Bronchial epithelial cell (primary cell): ENCODE data around the gene LCTL. TPM values are rescaled to one million over a fixed set of nuclear protein-coding genes. Genes with fewer than 3 reads are reported as not detected.

Experiments
- DNase-seq: peaks from one replicate; pipeline ENCODE4 v3.0.0-alpha.2; 2010; ENCODE audit warnings: low read depth
- FAIRE-seq: peaks from 2 replicates; lab custom pipeline; 2011; peaks lifted over from hg19 to GRCh38; lab: Jason Lieb, UNC
- H3K27me3 ChIP-seq: 2 replicates; pipeline ENCODE4 v1.5.1; 2011; ENCODE audit warnings: low read length; ENCODE audit not compliant: control insufficient read depth, insufficient read depth
- H3K36me3 ChIP-seq: 2 replicates; pipeline ENCODE4 v1.5.1; 2011; ENCODE audit warnings: low read length; ENCODE audit not compliant: control insufficient read depth, insufficient read depth
- H3K4me3 ChIP-seq: 2 replicates; pipeline ENCODE4 v1.5.1; 2011; ENCODE audit warnings: mild to moderate bottlenecking, low read depth, low read length, control low read depth
- CTCF ChIP-seq: IDR thresholded peaks from 2 replicates; pipeline ENCODE4 v1.5.1; 2011; ENCODE audit warnings: mild to moderate bottlenecking, moderate library complexity, low read length, control low read depth, inconsistent platforms; ENCODE audit not compliant: insufficient read depth, severe bottlenecking
- total RNA-seq: library from RNA; depleted of rRNA; stranded (reverse); fragments of >200 nt; gene quantifications from 2 replicates; pipeline ENCODE4 v1.2.1, GENCODE V29; 2014

The LCTL gene
- total RNA-seq, 1 donor from 2014 or later, result 0.26 TPM

GRCh38 chr15:66600240-66600627 lies 34.4 kb upstream of the LCTL start:
- H3K36me3 ChIP-seq, result no peaks in the 10 kb centered on the region
- no peak for FAIRE-seq
- TF ChIP-seq CTCF, result no peak
- no peak for DNase-seq
- no peak overlapping the region for H3K4me3 ChIP-seq
- no peaks in the 10 kb centered on the region for H3K27me3 ChIP-seq

GRCh38 chr15:66599536-66600239 lies 33.9 kb upstream of the LCTL start:
- FAIRE-seq, result no peak

GRCh38 chr15:66598095-66598815 lies 32.5 kb upstream of the LCTL start:
- FAIRE-seq (no peak), DNase-seq (no peak)
- TF ChIP-seq CTCF, result no peak
- Histone ChIP-seq H3K27me3 (no peaks in the 10 kb centered on the region), H3K36me3 (no peaks in the 10 kb centered on the region), H3K4me3 (no peak overlapping the region)

More at GRCh38 chr15:66599536-66600239, 33.9 kb upstream of the LCTL start:
- Histone ChIP-seq H3K4me3 (no peak overlapping the region), H3K27me3 (no peaks in the 10 kb centered on the region), H3K36me3 (no peaks in the 10 kb centered on the region)
- no peak for DNase-seq
- no peak for TF ChIP-seq CTCF

- FAIRE-seq, result no peak
- Histone ChIP-seq H3K27me3 (no peaks in the 10 kb centered on the region), H3K36me3 (no peaks in the 10 kb centered on the region), H3K4me3 (no peak overlapping the region)
- DNase-seq, result peak; percentile 44
- TF ChIP-seq CTCF, result no peak
Observed at GRCh38 chr15:66595931-66596545, 30.2 kb upstream of the LCTL start.

GRCh38 chr15:66595332-66595731 lies 29.5 kb upstream of the LCTL start:
- no peak for TF ChIP-seq CTCF
- H3K4me3 ChIP-seq, result no peak overlapping the region
- no peaks in the 10 kb centered on the region for H3K36me3 ChIP-seq
- H3K27me3 ChIP-seq, result no peaks in the 10 kb centered on the region
- no peak for DNase-seq
- FAIRE-seq, result no peak
